Stimulated activated naive CD4-positive, alpha-beta T cell (primary cell): ENCODE data around the gene TLK1.
A peak's percentile ranks its signal among the peaks of the same experiment; 100 is the strongest.
"Not testable (repeated sequence)": the region's sequence is repeated elsewhere in the genome, so short reads cannot be mapped to it uniquely, and the experiment has no call there.

Experiments used
- DNase-seq, 6 experiments: peaks; one replicate each; lab custom pipeline; 2025; lab: John Stamatoyannopoulos, UW

TLK1 gene

DNA sequence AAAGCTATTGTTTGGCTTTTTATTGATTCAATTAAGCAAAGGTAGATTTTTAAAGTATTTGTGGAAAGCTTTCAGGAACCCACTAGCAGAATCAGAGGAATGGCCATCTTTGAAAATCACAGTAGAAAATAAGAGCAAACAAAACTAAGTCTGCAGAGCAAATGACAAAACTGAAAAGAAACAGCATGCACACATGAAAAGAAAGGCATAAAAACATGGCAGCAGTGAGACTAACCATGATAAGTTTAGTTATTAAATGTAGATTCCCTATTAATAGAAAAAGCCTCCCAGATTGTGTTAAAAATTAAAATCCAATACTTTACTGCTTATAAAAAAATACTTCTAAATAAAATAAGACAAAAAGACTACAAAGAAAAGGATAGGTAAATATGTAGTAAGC lies 9.1 kb upstream of the TLK1 start:
- DNase-seq = no peak

- no peak for DNase-seq
Measured at GRCh38 chr2:171169333-171169732, 8.6 kb upstream of the TLK1 start.

DNA sequence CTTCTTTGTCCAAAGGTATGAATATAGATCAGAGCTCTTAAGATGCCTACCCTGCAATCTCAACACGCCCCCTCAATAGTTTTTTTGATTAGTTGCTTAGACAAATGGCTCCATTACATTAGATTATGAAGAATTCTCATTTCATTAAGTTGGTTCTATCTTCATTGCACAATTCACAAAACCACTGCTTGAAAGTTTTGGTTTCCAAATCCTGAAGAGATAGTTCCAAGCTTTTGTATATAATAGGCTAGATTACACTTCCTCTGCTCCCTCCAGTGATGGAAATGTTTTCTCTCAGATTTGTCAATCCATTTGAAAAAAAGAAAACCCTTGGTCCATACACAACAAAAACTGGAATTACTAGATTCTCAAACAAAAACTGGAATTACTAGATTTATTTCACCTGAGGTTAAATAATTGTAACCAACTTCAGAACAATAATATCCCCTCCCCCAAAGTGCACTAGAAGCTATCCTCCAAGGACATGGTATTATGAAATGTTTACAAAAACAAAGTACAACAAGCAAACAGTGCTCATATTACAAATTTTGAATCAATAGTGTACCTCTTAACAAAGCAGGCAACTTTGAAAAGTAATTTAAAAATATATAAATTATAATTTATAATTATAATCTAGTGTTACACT lies 6.8 kb upstream of the TLK1 start:
- DNase-seq = no peak

DNA sequence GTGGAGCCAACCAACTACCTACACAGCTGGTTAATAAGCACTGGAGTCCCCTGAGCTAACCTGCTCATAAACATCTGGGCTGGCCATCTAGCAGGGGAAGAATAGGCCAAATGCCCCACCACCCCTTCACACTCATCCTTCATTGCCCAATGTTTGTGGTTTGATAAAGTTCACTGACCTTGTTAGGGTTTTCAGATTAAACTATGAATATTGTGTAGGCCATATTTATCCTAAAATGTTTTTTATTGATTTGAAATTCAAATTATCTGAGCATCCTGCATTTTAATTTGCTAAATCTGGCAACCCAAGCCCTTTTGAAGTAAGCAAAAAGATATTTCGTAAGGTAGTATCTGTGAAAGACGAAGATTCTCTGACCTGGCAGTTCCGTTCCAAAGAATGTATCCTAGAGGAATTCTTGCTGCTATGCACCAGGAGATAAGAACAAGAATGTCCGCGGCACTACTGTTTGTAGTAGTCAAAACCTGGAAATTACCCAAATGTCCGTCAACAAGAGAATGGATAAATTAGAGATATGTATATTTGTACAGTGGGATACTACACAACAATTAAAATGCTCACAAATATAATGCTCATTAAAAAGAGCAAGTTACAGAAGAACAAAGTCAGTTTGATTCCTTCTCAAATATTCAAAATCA lies 5.8 kb upstream of the TLK1 start:
- DNase-seq = no peak

DNA sequence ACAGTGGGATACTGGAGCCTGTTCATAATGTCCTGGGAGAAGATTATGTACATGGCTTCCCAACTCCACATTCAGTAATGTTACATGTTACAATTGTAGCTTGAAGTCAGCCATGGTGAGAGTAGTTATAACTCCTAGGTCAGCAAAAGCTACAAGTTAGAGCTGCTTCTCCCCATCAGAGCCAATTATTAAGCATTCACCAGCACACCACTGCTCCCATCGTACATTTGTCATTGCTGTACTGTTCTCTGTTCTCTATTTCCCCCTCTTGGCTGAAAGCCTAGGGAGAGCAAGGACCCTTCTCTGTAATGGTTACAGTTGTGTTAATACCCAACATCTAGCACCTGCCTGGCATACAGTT lies 5.3 kb upstream of the TLK1 start:
- no peak for DNase-seq

GRCh38 chr2:171163261-171163660 lies 2.6 kb upstream of the TLK1 start:
- peak in 3 of 6 experiments; percentile 15 to 45 (median 39) for DNase-seq

DNA sequence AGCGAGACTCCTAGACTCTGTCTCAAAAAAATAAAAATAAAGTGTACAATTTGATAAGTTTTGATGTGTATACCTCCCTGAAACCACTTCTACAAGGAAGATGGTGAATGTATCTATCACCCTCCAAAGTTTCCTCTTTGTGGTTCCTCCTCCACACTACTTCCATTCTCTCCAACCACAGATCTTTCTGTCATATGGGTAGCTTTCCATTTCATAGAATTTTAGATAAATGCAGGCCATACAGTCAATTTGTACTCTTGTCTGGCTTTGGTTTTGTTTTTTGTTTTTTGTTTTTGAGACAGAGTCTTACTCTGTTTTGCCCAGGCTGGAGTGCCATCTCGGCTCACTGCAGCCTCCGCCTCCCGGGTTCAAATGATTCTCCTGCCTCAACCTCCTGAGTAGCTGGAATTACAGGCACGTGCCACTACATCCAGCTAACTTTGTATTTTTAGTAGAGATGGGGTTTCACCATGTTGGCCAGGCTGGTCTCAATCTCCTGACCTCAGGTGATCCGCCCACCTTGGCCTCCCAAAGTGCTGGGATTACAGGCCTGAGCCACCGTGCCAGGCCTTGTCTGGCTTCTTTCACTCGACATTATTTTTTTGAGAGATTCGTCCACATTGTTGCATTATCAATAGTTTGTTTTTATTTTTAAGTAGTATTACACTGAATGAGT lies 2.0 kb upstream of the TLK1 start:
- not testable (repeated sequence) for DNase-seq

DNA sequence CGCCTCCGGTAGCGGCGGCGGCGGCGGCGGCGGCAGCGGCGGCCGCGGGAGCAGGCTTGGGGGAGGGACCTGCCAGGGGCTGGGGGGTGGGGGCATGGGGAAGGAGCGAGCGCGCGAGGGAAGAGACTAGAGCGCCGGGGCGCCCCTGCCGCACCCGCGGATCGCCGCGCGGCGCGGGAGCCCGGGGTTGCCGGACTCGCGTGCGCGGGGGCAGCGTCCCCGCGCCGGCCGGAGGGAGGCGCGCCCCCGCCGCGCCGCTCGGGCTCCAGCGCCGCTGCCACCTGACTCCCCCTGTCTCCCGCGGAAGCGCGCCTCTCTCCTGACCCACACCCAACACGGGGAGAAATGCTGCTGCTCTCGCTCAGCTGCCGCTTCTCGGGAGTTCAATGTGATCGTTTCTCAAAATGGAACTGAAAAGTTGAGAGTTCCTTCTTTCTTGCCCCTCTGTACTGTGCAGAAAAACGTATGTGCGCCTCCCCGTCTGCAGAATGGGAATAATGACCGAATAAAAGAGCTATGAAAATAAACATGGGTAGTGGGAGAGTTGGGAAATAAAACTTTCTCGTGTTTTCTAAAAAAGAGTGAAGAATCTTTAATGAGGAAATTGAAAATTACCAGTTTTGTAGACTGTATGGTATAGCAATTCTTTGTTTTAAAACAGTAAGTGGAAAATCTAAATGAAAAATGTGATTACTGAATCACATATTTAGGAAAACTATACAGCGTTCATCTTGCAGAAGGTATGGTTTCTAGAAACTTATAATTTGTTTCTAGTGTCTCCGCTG lies 455 bp upstream of the TLK1 start:
- peak in 3 of 6 experiments; percentile 60 to 73 (median 62) for DNase-seq

DNA sequence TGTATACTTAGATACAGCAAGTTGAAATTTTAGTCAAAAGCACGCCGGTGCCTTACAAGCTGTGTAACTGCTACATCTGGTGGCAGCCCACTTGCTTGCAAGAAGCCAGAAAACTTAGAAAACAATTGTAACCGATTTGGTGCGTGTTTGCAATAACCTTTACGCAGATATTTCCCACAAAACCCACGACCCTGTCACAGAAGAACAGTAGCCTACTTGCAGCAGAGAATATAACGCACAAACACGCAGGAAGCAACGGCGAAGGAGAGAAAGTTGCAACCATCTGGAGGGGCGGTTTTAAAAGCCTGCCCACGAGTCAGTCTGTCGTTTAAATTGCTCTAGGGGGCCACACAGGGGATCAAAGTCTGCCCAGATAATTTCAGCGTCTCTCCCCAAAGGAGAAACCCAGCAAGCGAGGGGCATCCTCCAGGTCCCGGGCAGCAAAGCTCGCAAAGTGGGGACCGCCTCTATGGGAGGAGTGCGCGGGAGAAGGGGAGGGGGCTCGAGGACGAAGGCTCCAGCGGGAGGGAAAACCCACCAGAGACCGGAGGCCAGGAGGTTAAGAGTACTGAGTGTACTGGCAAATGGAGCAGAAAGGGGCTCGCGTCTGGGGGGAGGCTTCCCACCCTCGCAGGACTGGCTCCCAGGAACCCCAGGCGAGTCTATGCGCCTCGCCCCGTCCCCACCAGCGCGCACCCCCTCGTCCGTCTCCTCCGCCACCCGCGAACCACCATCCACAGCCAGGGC lies 1.1 kb downstream of the TLK1 start:
- DNase-seq = peak; percentile 59 to 86 (median 72)

- DNase-seq = no peak
Measured at GRCh38 chr2:171158790-171159371, 1.8 kb downstream of the TLK1 start.

DNA sequence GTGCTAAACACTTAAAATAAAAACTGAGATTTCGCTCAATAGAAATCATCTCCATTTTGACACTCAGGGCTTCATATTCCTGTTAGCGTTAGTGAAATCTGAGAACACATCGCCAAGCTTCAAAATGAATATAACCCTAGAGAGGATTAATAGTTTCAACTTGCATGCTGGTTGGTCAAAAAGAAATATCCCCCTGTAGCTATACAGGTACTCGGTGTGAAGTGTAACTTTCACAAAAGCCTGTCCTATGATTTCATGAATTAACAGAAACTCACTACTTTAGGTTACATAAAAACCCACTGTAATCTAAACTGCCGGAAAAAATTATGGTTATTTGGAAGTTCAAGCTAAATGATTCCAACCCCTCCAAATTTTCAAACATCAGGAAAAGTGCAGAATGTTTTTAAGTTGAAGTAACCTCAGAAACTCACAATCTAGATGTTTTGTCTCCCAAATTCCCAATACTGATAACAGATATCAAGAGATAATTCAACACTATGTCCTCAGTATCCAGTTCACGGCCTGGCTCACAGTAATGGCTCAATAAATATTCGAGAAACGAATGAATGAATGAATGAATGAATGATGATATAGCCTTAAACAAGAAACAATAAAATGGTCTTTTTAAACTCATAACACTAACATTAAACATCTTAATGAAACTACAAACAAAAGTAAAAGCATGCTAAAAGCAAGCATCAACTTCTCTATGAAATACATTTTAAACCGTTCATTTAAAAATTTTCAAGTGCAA lies 2.5 kb downstream of the TLK1 start:
- no peak for DNase-seq

DNA sequence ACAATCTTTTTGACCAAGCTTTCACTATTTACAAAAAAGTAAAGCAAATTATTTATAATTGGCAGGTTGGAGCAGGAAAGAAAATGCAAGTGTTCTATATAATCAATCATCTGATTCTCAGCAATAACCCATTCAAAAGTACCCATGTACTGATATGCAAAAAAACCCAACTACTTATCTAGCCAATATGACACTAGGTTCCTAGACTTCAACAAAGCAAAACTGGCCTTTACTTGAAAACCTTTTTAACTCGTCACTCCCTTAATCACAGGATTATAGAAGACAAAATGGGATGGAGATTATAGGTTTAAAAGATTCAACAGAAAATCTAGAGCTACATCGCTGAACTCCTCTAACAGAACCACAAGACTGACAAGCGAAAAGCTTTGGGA lies 3.6 kb downstream of the TLK1 start:
- DNase-seq = no peak

- DNase-seq = no peak
Measured at GRCh38 chr2:171154348-171154747, 6.3 kb downstream of the TLK1 start.

GRCh38 chr2:171150694-171151285 lies 9.9 kb downstream of the TLK1 start:
- DNase-seq = no peak

- DNase-seq = no peak
Measured at GRCh38 chr2:171149986-171150693, 10.6 kb downstream of the TLK1 start.

DNA sequence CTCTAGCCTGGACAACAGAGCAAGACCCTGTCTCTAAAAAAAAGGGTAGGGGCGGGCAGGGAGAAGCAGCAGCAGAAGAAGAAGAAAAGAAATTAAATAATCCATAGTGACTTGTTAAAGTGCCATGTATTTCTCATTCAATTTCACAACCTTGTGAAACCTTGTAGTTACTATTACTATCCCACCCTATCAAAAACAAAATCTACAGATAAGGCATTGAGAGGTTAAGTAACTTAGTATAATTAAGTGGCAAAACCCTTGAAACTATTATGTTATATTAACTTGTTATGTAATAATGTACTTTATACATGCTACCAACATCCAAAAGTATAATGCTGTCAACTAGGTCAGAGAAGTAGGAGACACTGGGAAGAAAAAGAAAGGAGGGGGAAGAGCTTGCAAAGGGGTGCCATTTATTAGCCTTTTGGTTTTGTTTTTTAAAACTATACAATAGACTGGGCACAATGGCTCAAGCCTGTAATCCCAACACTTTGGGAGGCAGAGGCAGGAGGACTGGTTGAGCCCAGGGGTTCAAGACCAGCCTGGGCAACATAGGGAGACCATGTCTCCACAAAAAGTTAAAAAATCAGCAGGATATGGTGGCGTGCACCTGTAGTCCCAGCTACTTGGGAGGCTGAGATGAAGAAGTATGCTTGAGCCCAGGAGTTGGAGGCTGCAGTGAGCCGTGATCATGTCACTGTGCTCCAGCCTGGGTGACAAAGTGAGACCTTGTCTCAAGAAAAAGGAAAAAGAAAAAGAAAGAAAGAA lies 11.3 kb downstream of the TLK1 start:
- DNase-seq = no peak

DNA sequence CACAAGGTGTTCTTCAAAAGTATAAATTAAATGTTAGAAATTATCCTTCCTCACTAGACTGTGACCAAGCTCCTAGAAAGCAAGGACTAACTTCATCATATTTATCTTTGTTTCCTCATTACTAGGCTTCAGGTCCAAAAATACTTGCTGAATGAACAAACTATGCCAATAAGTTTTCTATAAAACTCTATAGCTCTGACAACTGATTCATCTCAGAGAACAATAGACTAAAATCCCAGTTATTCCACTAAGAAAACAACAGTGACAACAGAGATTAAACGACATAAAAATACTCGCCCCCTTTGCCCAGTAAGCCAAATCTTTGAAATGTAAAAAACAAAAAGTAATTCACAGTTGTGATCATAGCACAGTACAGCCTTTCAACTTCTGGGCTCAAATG lies 13.6 kb downstream of the TLK1 start:
- DNase-seq = no peak

DNA sequence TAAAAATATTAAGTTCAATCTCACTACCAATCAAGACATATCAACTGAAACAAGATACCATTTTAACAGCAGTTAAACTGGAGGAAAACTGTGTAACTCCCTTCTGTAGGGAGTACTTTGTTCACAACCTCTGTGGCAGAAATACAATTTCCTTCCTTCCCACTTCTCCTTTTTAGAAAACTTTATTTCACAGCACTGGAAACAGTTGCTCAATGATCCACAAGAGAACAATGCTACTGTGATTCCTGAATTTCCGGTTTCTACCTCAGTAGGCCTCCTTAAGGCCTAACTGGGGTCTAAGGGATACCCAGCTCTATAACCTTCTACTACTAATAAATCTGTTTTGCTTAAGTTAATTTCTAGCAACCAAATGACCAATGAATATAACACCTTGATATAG lies 14.1 kb downstream of the TLK1 start:
- no peak for DNase-seq

GRCh38 chr2:171146071-171146470 lies 14.6 kb downstream of the TLK1 start:
- DNase-seq = no peak
